Ectodermal cell (in vitro differentiated cells): ENCODE results near the gene CEP41.

Experiments used
- H3K27ac ChIP-seq: 2 replicates; pipeline ENCODE4 v1.7.0; 2013; ENCODE audit warnings: mild to moderate bottlenecking, low read depth, low read length; ENCODE audit not compliant: insufficient read depth, poor library complexity, severe bottlenecking
- H3K27me3 ChIP-seq: 2 replicates; pipeline ENCODE4 v1.7.0; 2013; ENCODE audit warnings: mild to moderate bottlenecking, low read length; ENCODE audit not compliant: insufficient read depth, control insufficient read depth, poor library complexity, severe bottlenecking
- H3K36me3 ChIP-seq: one replicate; pipeline ENCODE4 v1.7.0; 2013; ENCODE audit warnings: low read length; ENCODE audit not compliant: control insufficient read depth, insufficient read depth
- H3K4me1 ChIP-seq: one replicate; pipeline ENCODE4 v1.7.0; 2013; ENCODE audit warnings: low read length; ENCODE audit not compliant: control insufficient read depth, insufficient read depth
- H3K4me3 ChIP-seq: 2 replicates; pipeline ENCODE4 v1.7.0; 2013; ENCODE audit warnings: low read depth, low read length, control low read depth; ENCODE audit not compliant: insufficient read depth
- H3K9me3 ChIP-seq: 2 replicates; pipeline ENCODE4 v1.7.0; 2013; ENCODE audit warnings: mild to moderate bottlenecking, low read length, moderate library complexity; ENCODE audit not compliant: control insufficient read depth
- WGBS, 2 experiments: methylation state at CpG; one replicate each; pipeline ENCODE4 v1.1.7; 2013; ENCODE audit warnings: missing lambda C conversion rate in 2 of 2; 5-methylcytosine and 5-hydroxymethylcytosine counted together

The CEP41 gene

GRCh38 chr7:130384841-130385599 is 55.8 kb downstream of the CEP41 start:
- WGBS, 2 experiments, result 94 to 95% methylated on average over 13 of the region's 13 CpGs
- H3K27me3 ChIP-seq, result no peaks in the 10 kb centered on the region
- no peak overlapping the region for H3K27ac ChIP-seq
- no peak overlapping the region for H3K4me3 ChIP-seq
- H3K4me1 ChIP-seq, result peaks cover 13% of the 10 kb centered on the region
- no peaks in the 10 kb centered on the region for H3K9me3 ChIP-seq
- H3K36me3 ChIP-seq, result no peaks in the 10 kb centered on the region

- Histone ChIP-seq H3K27ac (no peak overlapping the region), H3K9me3 (no peaks in the 10 kb centered on the region)
- WGBS, 2 experiments, result 93 to 94% methylated on average over 10 of the region's 10 CpGs
Observed at GRCh38 chr7:130384371-130384801, 56.4 kb downstream of the CEP41 start.

GRCh38 chr7:130383187-130383980 is 57.4 kb downstream of the CEP41 start:
- no peaks in the 10 kb centered on the region for H3K27me3 ChIP-seq
- H3K27ac ChIP-seq, result no peak overlapping the region
- no peaks in the 10 kb centered on the region for H3K9me3 ChIP-seq
- H3K4me3 ChIP-seq, result no peak overlapping the region
- peaks cover 17% of the 10 kb centered on the region for H3K4me1 ChIP-seq
- WGBS, 2 experiments, result 92 to 96% methylated on average over 18 of the region's 18 CpGs
- H3K36me3 ChIP-seq, result no peaks in the 10 kb centered on the region

More at GRCh38 chr7:130384371-130384801, 56.4 kb downstream of the CEP41 start:
- Histone ChIP-seq H3K4me3 (no peak overlapping the region), H3K27me3 (no peaks in the 10 kb centered on the region), H3K36me3 (no peaks in the 10 kb centered on the region), H3K4me1 (peaks cover 17% of the 10 kb centered on the region)

- Histone ChIP-seq H3K4me3 (no peak overlapping the region), H3K4me1 (peaks cover 13% of the 10 kb centered on the region), H3K9me3 (no peaks in the 10 kb centered on the region), H3K27ac (no peak overlapping the region), H3K27me3 (no peaks in the 10 kb centered on the region), H3K36me3 (no peaks in the 10 kb centered on the region)
- WGBS, 2 experiments, result 95% methylated on average over 41 of the region's 41 CpGs
Observed at GRCh38 chr7:130381468-130382312, 59.1 kb downstream of the CEP41 start.

GRCh38 chr7:130380861-130381455 is 59.9 kb downstream of the CEP41 start:
- Histone ChIP-seq H3K27me3 (no peaks in the 10 kb centered on the region), H3K4me3 (no peak overlapping the region), H3K9me3 (no peaks in the 10 kb centered on the region), H3K27ac (no peak overlapping the region), H3K36me3 (no peaks in the 10 kb centered on the region), H3K4me1 (peaks cover 13% of the 10 kb centered on the region)
- 93 to 96% methylated on average over 7 of the region's 7 CpGs for WGBS, 2 experiments

- H3K4me1 ChIP-seq, result peaks cover 13% of the 10 kb centered on the region
- no peaks in the 10 kb centered on the region for H3K9me3 ChIP-seq
- H3K4me3 ChIP-seq, result no peak within 1 kb of the TSS
- no peak within 1 kb of the TSS for H3K27ac ChIP-seq
- WGBS, 2 experiments, result 72 to 80% methylated on average over 20 of the region's 20 CpGs
- no peaks in the 10 kb centered on the region for H3K36me3 ChIP-seq
- no peaks in the 10 kb centered on the region for H3K27me3 ChIP-seq
Observed at GRCh38 chr7:130379921-130380860, 60.6 kb downstream of the CEP41 start, which contains the start of gene CPA1. Gene CPA1, plus strand, starts transcription at chr7:130380494. Its CDS starts 27 bp downstream, at chr7:130380521.

GRCh38 chr7:130379532-130379920 is 61.3 kb downstream of the CEP41 start:
- no peaks in the 10 kb centered on the region for H3K36me3 ChIP-seq
- 87 to 92% methylated on average over 10 of the region's 10 CpGs for WGBS, 2 experiments
- peaks cover 13% of the 10 kb centered on the region for H3K4me1 ChIP-seq
- no peak overlapping the region for H3K4me3 ChIP-seq
- H3K9me3 ChIP-seq, result no peaks in the 10 kb centered on the region
- H3K27ac ChIP-seq, result no peak overlapping the region
- H3K27me3 ChIP-seq, result no peaks in the 10 kb centered on the region

- no peaks in the 10 kb centered on the region for H3K9me3 ChIP-seq
- no peak overlapping the region for H3K4me3 ChIP-seq
- H3K27me3 ChIP-seq, result no peaks in the 10 kb centered on the region
- H3K27ac ChIP-seq, result no peak overlapping the region
- peaks cover 16% of the 10 kb centered on the region for H3K4me1 ChIP-seq
- no peaks in the 10 kb centered on the region for H3K36me3 ChIP-seq
- 93 to 95% methylated on average over 7 of the region's 7 CpGs for WGBS, 2 experiments
Observed at GRCh38 chr7:130379019-130379418, 61.8 kb downstream of the CEP41 start.

- Histone ChIP-seq H3K4me1 (peaks cover 31% of the 10 kb centered on the region), H3K27ac (no peak overlapping the region), H3K27me3 (no peaks in the 10 kb centered on the region), H3K4me3 (no peak overlapping the region), H3K9me3 (no peaks in the 10 kb centered on the region), H3K36me3 (no peaks in the 10 kb centered on the region)
- WGBS, 2 experiments, result 83 to 87% methylated on average over 6 of the region's 6 CpGs
Observed at GRCh38 chr7:130377178-130377577, 63.6 kb downstream of the CEP41 start.
